OCI-LY7 (cell line): ENCODE data around the gene PALLD. TPM values are rescaled to one million over a fixed set of nuclear protein-coding genes. Genes with fewer than 3 reads are reported as not detected.
A peak's percentile ranks its signal among the peaks of the same experiment; 100 is the strongest.

Source experiments
- BruUV-seq: library from RNA; stranded (reverse); fragments of 400-500 nt; replicated peaks from 2 replicates; lab custom pipeline; 2021; lab: Mats Ljungman, UMichigan
- CTCF ChIA-PET: fragments of 300-600 bp; sonication (Branson Sonifier 250); formaldehyde crosslinking; loops from one replicate; lab custom pipeline; 2022; ENCODE audit warnings: antibody characterized with exemption; ENCODE audit not compliant: unreplicated experiment; lab: Charles Lee
- POLR2A ChIA-PET: fragments of 300-600 bp; sonication (Branson Sonifier 250); formaldehyde crosslinking; loops from one replicate; lab custom pipeline; 2022; ENCODE audit warnings: antibody characterized with exemption; lab: Charles Lee
- DNase-seq: peaks from one replicate; pipeline ENCODE4 v3.0.0-alpha.2; 2015; ENCODE audit warnings: low spot score
- H2AFZ ChIP-seq: fragments of 200-600 bp; sonication (generic), shearing (Covaris generic); 2 replicates; pipeline ENCODE4 v1.6.1; 2014; ENCODE audit warnings: mild to moderate bottlenecking, antibody characterized with exemption, low read length, moderate library complexity
- H3K27ac ChIP-seq: fragments of 200-600 bp; sonication (generic); 2 replicates; pipeline ENCODE4 v1.5.1; 2014; ENCODE audit warnings: mixed run types, low read depth, mild to moderate bottlenecking, moderate library complexity, low read length, inconsistent platforms; ENCODE audit not compliant: poor library complexity, severe bottlenecking
- H3K36me3 ChIP-seq: fragments of 200-600 bp; sonication (generic); 2 replicates; pipeline ENCODE4 v1.6.1; 2014; ENCODE audit warnings: mild to moderate bottlenecking, antibody characterized with exemption, low read length, moderate library complexity, mixed read lengths; ENCODE audit not compliant: insufficient read depth
- H3K4me1 ChIP-seq: fragments of 200-600 bp; sonication (generic); 2 replicates; pipeline ENCODE4 v1.5.1; 2014; ENCODE audit warnings: mild to moderate bottlenecking, low read length; ENCODE audit not compliant: insufficient read depth, poor library complexity, severe bottlenecking
- H3K4me2 ChIP-seq: fragments of 200-600 bp; sonication (generic); 2 replicates; pipeline ENCODE4 v1.6.1; 2014; ENCODE audit warnings: mild to moderate bottlenecking, low read length
- H3K4me3 ChIP-seq: fragments of 200-600 bp; sonication (generic); 2 replicates; pipeline ENCODE4 v1.5.1; 2014; ENCODE audit warnings: mild to moderate bottlenecking, low read depth, low read length; ENCODE audit not compliant: poor library complexity, severe bottlenecking
- H3K79me2 ChIP-seq: fragments of 200-600 bp; sonication (generic); 2 replicates; pipeline ENCODE4 v1.6.1; 2016; ENCODE audit warnings: low read depth, mild to moderate bottlenecking, low read length, moderate library complexity, mixed read lengths; ENCODE audit not compliant: insufficient read depth
- H3K9me2 ChIP-seq: fragments of 200-600 bp; sonication (generic); 2 replicates; pipeline ENCODE4 v1.6.1; 2016; ENCODE audit warnings: mild to moderate bottlenecking, low read length, mixed read lengths; ENCODE audit not compliant: insufficient read depth
- H3K9me3 ChIP-seq: fragments of 200-600 bp; sonication (generic); 2 replicates; pipeline ENCODE4 v1.6.1; 2014; ENCODE audit warnings: mild to moderate bottlenecking, mixed run types, low read length, mixed read lengths
- H4K20me1 ChIP-seq: fragments of 200-600 bp; sonication (generic); 2 replicates; pipeline ENCODE4 v1.6.1; 2014; ENCODE audit warnings: mild to moderate bottlenecking, antibody characterized with exemption, low read length, moderate library complexity, mixed read lengths; ENCODE audit not compliant: insufficient read depth
- EZH2phosphoT487 ChIP-seq: fragments of 200-600 bp; sonication (generic); IDR thresholded peaks from 2 replicates; pipeline ENCODE4 v1.6.1; 2018; ENCODE audit warnings: low read depth, borderline replicate concordance, mild to moderate bottlenecking, mixed run types, antibody characterized with exemption, low read length, moderate library complexity, mixed read lengths
- intact Hi-C: fragments of 100-400 bp; cut with micrococcal nuclease; formaldehyde crosslinking; loops from one replicate; pipeline ENCODE4 v1.10.0; 2022; ENCODE audit not compliant: unreplicated experiment
- total RNA-seq, 2 experiments: library from RNA; depleted of rRNA in 1 of 2; stranded (reverse); fragments of >200 nt in 1 of 2; shearing (Covaris generic) in 1 of 2; gene quantifications; 2 replicates each; pipeline ENCODE4 v1.2.3, GENCODE V29; 2014 to 2022
- TF ChIP-seq, protein P1 (sequence below): fragments of 200-600 bp; sonication (generic); conservative IDR thresholded peaks from 2 replicates; pipeline ENCODE4 v1.5.1; 2014; ENCODE audit warnings: mild to moderate bottlenecking, antibody characterized with exemption, low read length, moderate library complexity, mixed read lengths

Gene PALLD
- total RNA-seq, 2 experiments from 2014 or later, result 0.73 to 2.8 TPM

DNA sequence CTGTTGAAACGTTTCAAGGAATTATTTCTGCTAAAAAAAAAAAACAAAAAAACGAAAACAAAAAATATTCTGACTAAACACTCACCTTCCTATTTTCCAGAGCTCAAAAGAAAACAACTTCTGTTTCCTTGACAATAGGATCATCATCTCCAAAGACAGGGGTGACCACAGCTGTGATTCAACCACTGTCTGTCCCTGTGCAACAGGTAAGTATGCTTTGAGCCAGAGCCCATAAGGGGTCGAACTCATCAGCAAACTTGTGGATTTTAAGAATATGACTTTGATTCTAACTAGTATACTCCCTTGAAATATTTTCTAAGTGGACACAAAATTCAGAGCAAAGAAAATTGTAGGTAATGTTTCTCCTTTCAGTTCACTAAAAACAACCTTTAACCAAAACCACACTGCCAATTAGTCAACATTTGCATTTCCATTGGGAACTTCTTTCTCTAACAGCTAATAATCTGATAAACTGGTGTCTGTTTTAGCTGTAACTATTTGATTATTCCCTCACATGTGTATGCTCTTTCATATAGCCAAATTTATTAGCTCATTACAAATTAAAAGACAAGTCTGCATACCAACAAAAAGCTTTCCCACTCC, 186.1 kb downstream of the PALLD start:
- intact Hi-C loops, result no loop called here
- CTCF ChIA-PET, result no interaction called here

DNA sequence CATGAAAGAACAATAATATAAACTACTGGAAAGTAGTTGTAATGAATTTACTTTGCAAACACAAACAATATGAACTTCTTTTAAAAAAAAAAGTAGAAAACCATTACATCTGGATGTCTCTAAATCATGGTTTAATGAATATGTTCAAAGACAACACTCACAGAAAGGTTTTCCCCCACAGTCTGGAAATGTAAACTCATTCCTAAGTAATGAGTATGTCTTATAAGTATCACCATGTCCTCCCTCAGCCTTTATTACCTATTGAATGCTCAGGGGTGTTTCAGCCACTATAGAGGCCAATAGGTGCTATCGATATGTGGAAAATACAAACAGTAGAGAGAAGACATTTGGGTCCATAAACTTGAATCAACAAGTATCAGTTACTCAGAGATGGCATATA, 186.7 kb downstream of the PALLD start:
- intact Hi-C loops, result no loop called here
- no TSS peak for BruUV-seq
- H3K79me2 ChIP-seq, result no peaks in the 10 kb centered on the region
- no peaks in the 10 kb centered on the region for H3K9me2 ChIP-seq
- DNase-seq, result no peak
- TF ChIP-seq, protein P1, sequence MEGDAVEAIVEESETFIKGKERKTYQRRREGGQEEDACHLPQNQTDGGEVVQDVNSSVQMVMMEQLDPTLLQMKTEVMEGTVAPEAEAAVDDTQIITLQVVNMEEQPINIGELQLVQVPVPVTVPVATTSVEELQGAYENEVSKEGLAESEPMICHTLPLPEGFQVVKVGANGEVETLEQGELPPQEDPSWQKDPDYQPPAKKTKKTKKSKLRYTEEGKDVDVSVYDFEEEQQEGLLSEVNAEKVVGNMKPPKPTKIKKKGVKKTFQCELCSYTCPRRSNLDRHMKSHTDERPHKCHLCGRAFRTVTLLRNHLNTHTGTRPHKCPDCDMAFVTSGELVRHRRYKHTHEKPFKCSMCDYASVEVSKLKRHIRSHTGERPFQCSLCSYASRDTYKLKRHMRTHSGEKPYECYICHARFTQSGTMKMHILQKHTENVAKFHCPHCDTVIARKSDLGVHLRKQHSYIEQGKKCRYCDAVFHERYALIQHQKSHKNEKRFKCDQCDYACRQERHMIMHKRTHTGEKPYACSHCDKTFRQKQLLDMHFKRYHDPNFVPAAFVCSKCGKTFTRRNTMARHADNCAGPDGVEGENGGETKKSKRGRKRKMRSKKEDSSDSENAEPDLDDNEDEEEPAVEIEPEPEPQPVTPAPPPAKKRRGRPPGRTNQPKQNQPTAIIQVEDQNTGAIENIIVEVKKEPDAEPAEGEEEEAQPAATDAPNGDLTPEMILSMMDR, result no peak
- TF ChIP-seq EZH2phosphoT487, result no peak
- no peaks in the 10 kb centered on the region for H3K4me1 ChIP-seq
- H3K27ac ChIP-seq, result no peak overlapping the region
- H2AFZ ChIP-seq, result no peak overlapping the region
- no peak overlapping the region for H3K4me2 ChIP-seq
- H3K36me3 ChIP-seq, result no peaks in the 10 kb centered on the region
- H4K20me1 ChIP-seq, result no peaks in the 10 kb centered on the region
- no peaks in the 10 kb centered on the region for H3K9me3 ChIP-seq
- ChIA-PET CTCF (no interaction called here), POLR2A (interaction anchor here (0.7 kb wide), 1 partner anchor 169 kb away, joined by 3 read pairs; no protein-coding TSS in a partner anchor)
- H3K4me3 ChIP-seq, result no peak overlapping the region

More for the DNA sequence above, 186.1 kb downstream of the PALLD start:
- POLR2A ChIA-PET, result interaction anchor here (0.7 kb wide), 3 partner anchors 55 to 1309 kb away, joined by 3 read pairs; no protein-coding TSS in a partner anchor
- H3K9me3 ChIP-seq, result no peaks in the 10 kb centered on the region
- H3K27ac ChIP-seq, result no peak overlapping the region
- DNase-seq, result no peak
- H2AFZ ChIP-seq, result no peak overlapping the region
- TF ChIP-seq, protein P1, result no peak
- no peak overlapping the region for H3K4me3 ChIP-seq
- H3K4me1 ChIP-seq, result no peaks in the 10 kb centered on the region
- no peaks in the 10 kb centered on the region for H3K36me3 ChIP-seq
- H3K4me2 ChIP-seq, result no peak overlapping the region
- no peaks in the 10 kb centered on the region for H3K79me2 ChIP-seq
- no peaks in the 10 kb centered on the region for H4K20me1 ChIP-seq
- no peaks in the 10 kb centered on the region for H3K9me2 ChIP-seq
- BruUV-seq, result no TSS peak

DNA sequence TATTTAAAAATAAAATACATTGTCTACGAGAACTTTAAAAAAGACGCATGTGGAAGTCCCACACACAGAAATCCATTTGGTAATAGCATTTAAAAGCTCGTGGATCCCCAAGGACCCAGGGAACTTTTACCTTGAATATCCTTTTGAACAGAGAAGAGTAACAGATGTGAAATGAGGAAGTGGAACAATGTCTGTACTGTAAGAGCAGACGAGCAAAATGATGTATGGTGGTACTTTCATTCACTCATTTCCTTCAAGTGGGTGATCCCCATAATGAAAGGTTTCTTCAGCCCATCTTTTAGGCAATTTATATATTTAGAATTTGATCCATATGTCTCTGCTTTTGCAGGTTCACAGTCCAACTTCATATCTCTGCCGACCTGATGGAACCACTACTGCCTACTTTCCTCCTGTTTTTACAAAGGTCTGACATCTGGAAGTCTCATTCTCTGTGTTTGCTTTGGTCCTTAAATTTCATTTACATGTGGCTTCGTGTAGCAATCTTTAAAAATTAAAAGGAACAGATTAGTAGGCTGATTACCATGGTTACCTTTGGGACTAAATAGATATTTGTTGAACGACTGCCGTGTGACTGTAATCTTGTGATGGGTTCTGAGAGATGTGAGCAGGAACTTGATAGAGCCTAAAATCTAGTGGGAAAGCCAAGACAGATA, 188.4 kb downstream of the PALLD start:
- Histone ChIP-seq H3K9me3 (no peaks in the 10 kb centered on the region), H4K20me1 (no peaks in the 10 kb centered on the region), H3K4me2 (no peak overlapping the region), H3K79me2 (no peaks in the 10 kb centered on the region), H3K36me3 (no peaks in the 10 kb centered on the region), H3K27ac (no peak overlapping the region), H3K4me3 (no peak overlapping the region), H3K9me2 (no peaks in the 10 kb centered on the region), H3K4me1 (no peaks in the 10 kb centered on the region), H2AFZ (no peak overlapping the region)
- ChIA-PET POLR2A (no interaction called here), CTCF (no interaction called here)
- no peak for TF ChIP-seq EZH2phosphoT487
- TF ChIP-seq, protein P1, result no peak
- intact Hi-C loops, result no loop called here
- peak; percentile 8 for DNase-seq
- no TSS peak for BruUV-seq
